CD14-positive monocyte (primary cell): ENCODE data around the gene C17orf50. TPM values are rescaled to one million over a fixed set of nuclear protein-coding genes. Genes with fewer than 3 reads are reported as not detected.

ENCODE experiments used
- DNase-seq, 3 donors: peaks; one replicate each; pipeline ENCODE4 v3.0.0-alpha.2; 2011 to 2022
- H2AFZ ChIP-seq: 2 replicates; pipeline ENCODE4 v1.6.0; 2012; ENCODE audit warnings: mild to moderate bottlenecking, low read depth, low read length, inconsistent platforms; ENCODE audit not compliant: insufficient read depth, poor library complexity, severe bottlenecking
- H3K27ac ChIP-seq, 2 donors: 1 replicate in 1 of 2; 2 replicates in 1 of 2; pipeline ENCODE4 v1.5.1; 2012 to 2013; ENCODE audit warnings: low read length in 2 of 2, control low read depth in 1 of 2, inconsistent platforms in 1 of 2, low read depth in 1 of 2, mild to moderate bottlenecking in 1 of 2
- H3K27me3 ChIP-seq, 2 donors: one replicate each; pipeline versions ENCODE4 v1.6.0 to v1.6.1; 2011 to 2013; ENCODE audit warnings: low read length in 2 of 2; ENCODE audit not compliant: control insufficient read depth in 2 of 2, insufficient read depth in 2 of 2
- H3K36me3 ChIP-seq, 2 donors: replicated peaks in 1 of 2; 1 replicate in 1 of 2; 2 replicates in 1 of 2; pipeline versions ENCODE4 v1.5.1 to v1.6.1; 2012 to 2013; ENCODE audit warnings: low read length in 2 of 2, control low read depth in 1 of 2, inconsistent platforms in 1 of 2, mild to moderate bottlenecking in 1 of 2; ENCODE audit not compliant: insufficient read depth in 2 of 2, control insufficient read depth in 1 of 2
- H3K4me1 ChIP-seq, 2 donors: 1 replicate in 1 of 2; 2 replicates in 1 of 2; pipeline versions ENCODE4 v1.5.1 to v1.6.1; 2012 to 2013; ENCODE audit warnings: low read length in 2 of 2, control low read depth in 1 of 2, inconsistent platforms in 1 of 2, mild to moderate bottlenecking in 1 of 2, moderate library complexity in 1 of 2; ENCODE audit not compliant: insufficient read depth in 2 of 2, control insufficient read depth in 1 of 2
- H3K4me2 ChIP-seq: replicated peaks from 2 replicates; pipeline ENCODE3; 2012; ENCODE audit warnings: low read length, moderate library complexity, mild to moderate bottlenecking; ENCODE audit not compliant: poor library complexity, severe bottlenecking; ENCODE audit errors: extremely low read depth
- H3K4me3 ChIP-seq, 3 experiments: fragments of 200-600 bp in 1 of 3; sonication (generic) in 1 of 3; replicated peaks in 1 of 3; 1 replicate in 2 of 3; 2 replicates in 1 of 3; pipeline ENCODE4 v1.5.1; 2011 to 2013; ENCODE audit warnings: low read length in 3 of 3, mild to moderate bottlenecking in 3 of 3, control low read depth in 2 of 3, low read depth in 2 of 3, inconsistent platforms in 1 of 3, moderate library complexity in 1 of 3
- H3K79me2 ChIP-seq: 2 replicates; pipeline ENCODE4 v1.6.0; 2012; ENCODE audit warnings: mild to moderate bottlenecking, control low read depth, inconsistent platforms, low read length, moderate library complexity; ENCODE audit not compliant: insufficient read depth
- H3K9ac ChIP-seq: 2 replicates; pipeline ENCODE4 v1.6.0; 2017; ENCODE audit warnings: low read length, mild to moderate bottlenecking; ENCODE audit not compliant: insufficient read depth, poor library complexity, severe bottlenecking
- H3K9me3 ChIP-seq, 2 donors: replicated peaks in 1 of 2; 1 replicate in 1 of 2; 2 replicates in 1 of 2; pipeline versions ENCODE4 v1.5.1 to v1.6.1; 2012 to 2013; ENCODE audit warnings: low read length in 2 of 2, control low read depth in 1 of 2; ENCODE audit not compliant: control insufficient read depth in 1 of 2, insufficient read depth in 1 of 2
- H4K20me1 ChIP-seq: 2 replicates; pipeline ENCODE4 v1.6.0; 2012; ENCODE audit warnings: mild to moderate bottlenecking, low read length, control low read depth, moderate library complexity; ENCODE audit not compliant: insufficient read depth
- H3K27ac Mint-ChIP-seq, 7 donors: one replicate each; pipeline ENCODE4 v1.8.0; 2020; ENCODE audit warnings: mild to moderate bottlenecking in 7 of 7, mixed read lengths in 7 of 7, moderate library complexity in 6 of 7, inconsistent platforms in 2 of 7
- H3K27me3 Mint-ChIP-seq, 3 donors: one replicate each; pipeline ENCODE4 v1.8.0; 2021 to 2022; ENCODE audit warnings: low read depth in 3 of 3, mild to moderate bottlenecking in 3 of 3, mixed read lengths in 3 of 3, moderate library complexity in 3 of 3, inconsistent platforms in 1 of 3
- H3K36me3 Mint-ChIP-seq, 2 donors: one replicate each; pipeline ENCODE4 v1.8.0; 2020; ENCODE audit warnings: mixed read lengths in 2 of 2, inconsistent platforms in 1 of 2, mild to moderate bottlenecking in 1 of 2
- H3K4me1 Mint-ChIP-seq: one replicate; pipeline ENCODE4 v1.8.0; 2020; ENCODE audit warnings: mild to moderate bottlenecking, mixed read lengths
- H3K4me3 Mint-ChIP-seq, 2 donors: one replicate each; pipeline ENCODE4 v1.8.0; 2020; ENCODE audit warnings: mild to moderate bottlenecking in 2 of 2, mixed read lengths in 2 of 2, moderate library complexity in 1 of 2
- H3K9me3 Mint-ChIP-seq, 7 donors: one replicate each; pipeline ENCODE4 v1.8.0; 2020 to 2022; ENCODE audit warnings: mixed read lengths in 7 of 7, mild to moderate bottlenecking in 6 of 7, moderate library complexity in 6 of 7, inconsistent platforms in 2 of 7
- WGBS: methylation state at CpG from one replicate; pipeline ENCODE4 v1.1.5; 2013; ENCODE audit warnings: missing lambda C conversion rate; ENCODE audit not compliant: insufficient coverage; 5-methylcytosine and 5-hydroxymethylcytosine counted together
- intact Hi-C, 2 donors: fragments of 100-400 bp; cut with micrococcal nuclease; formaldehyde crosslinking; loops; one replicate each; pipeline versions ENCODE4 v1.15.0 to v1.15.1; 2023
- polyA plus RNA-seq, 3 donors: library from polyadenylated mRNA; depleted of rRNA in 1 of 3; unstranded in 2 of 3; stranded (reverse) in 1 of 3; fragments of 300-500 nt in 2 of 3; fragments of >200 nt in 1 of 3; fragmentation: Illumina TruSeq in 2 of 3; gene quantifications; 1 replicate in 2 of 3; 2 replicates in 1 of 3; pipeline ENCODE4 v1.2.3, GENCODE V29; 2012 to 2021
- TF ChIP-seq, protein P1 (sequence below): fragments of 200-600 bp; IDR thresholded peaks from one replicate; pipeline ENCODE4 v1.8.0; 2022; ENCODE audit warnings: antibody characterized with exemption, mild to moderate bottlenecking

Gene C17orf50
- polyA plus RNA-seq, 3 donors: 0.23 TPM; not detected in 2

- H3K9me3 ChIP-seq: no peaks in the 10 kb centered on the region
- H3K79me2 ChIP-seq: no peaks in the 10 kb centered on the region
- no peak overlapping the region for H3K27ac Mint-ChIP-seq
- peaks cover 0 to 4% (median 2%) of the 10 kb centered on the region in 7 donors for H3K9me3 Mint-ChIP-seq
- H2AFZ ChIP-seq: peak overlapping the region; percentile 89
- intact Hi-C loops: loop anchor here (2.0 kb wide), 2 partner anchors 40 to 44 kb away; partner anchors contain the start of gene TAF15 (in 1 of the 2)
- DNase-seq: no peak
- peaks cover 21 to 31% (median 27%) of the 10 kb centered on the region in 3 donors for H3K27me3 Mint-ChIP-seq
- H3K9ac ChIP-seq: no peak overlapping the region
- peaks cover 9 to 13% of the 10 kb centered on the region in 2 donors for H3K4me1 ChIP-seq
- peak overlapping the region; percentile 83 to 97 for H3K4me3 Mint-ChIP-seq
- peaks cover 9% of the 10 kb centered on the region for H3K4me1 Mint-ChIP-seq
- no peak overlapping the region for H3K4me3 ChIP-seq
- H3K27ac ChIP-seq: no peak overlapping the region
- H3K27me3 ChIP-seq: peaks cover 3 to 17% of the 10 kb centered on the region in 2 donors
- H3K4me2 ChIP-seq: peak overlapping the region; percentile 92
- H3K36me3 Mint-ChIP-seq: no peaks in the 10 kb centered on the region
- no peaks in the 10 kb centered on the region for H3K36me3 ChIP-seq
- TF ChIP-seq, protein P1, sequence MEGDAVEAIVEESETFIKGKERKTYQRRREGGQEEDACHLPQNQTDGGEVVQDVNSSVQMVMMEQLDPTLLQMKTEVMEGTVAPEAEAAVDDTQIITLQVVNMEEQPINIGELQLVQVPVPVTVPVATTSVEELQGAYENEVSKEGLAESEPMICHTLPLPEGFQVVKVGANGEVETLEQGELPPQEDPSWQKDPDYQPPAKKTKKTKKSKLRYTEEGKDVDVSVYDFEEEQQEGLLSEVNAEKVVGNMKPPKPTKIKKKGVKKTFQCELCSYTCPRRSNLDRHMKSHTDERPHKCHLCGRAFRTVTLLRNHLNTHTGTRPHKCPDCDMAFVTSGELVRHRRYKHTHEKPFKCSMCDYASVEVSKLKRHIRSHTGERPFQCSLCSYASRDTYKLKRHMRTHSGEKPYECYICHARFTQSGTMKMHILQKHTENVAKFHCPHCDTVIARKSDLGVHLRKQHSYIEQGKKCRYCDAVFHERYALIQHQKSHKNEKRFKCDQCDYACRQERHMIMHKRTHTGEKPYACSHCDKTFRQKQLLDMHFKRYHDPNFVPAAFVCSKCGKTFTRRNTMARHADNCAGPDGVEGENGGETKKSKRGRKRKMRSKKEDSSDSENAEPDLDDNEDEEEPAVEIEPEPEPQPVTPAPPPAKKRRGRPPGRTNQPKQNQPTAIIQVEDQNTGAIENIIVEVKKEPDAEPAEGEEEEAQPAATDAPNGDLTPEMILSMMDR: no peak
- 92% methylated on average over 7 of the region's 11 CpGs for WGBS
- no peaks in the 10 kb centered on the region for H4K20me1 ChIP-seq
Observed at GRCh38 chr17:35765086-35765710, 4.5 kb downstream of the C17orf50 start.

GRCh38 chr17:35765756-35766488, 5.2 kb downstream of the C17orf50 start:
- no peak overlapping the region for H3K9ac ChIP-seq
- no peaks in the 10 kb centered on the region for H3K36me3 Mint-ChIP-seq
- H3K9me3 ChIP-seq: no peaks in the 10 kb centered on the region
- H4K20me1 ChIP-seq: no peaks in the 10 kb centered on the region
- H3K36me3 ChIP-seq: no peaks in the 10 kb centered on the region
- H3K27ac ChIP-seq: no peak overlapping the region
- H3K4me1 ChIP-seq: peaks cover 9 to 13% of the 10 kb centered on the region in 2 donors
- no peak overlapping the region for H3K4me2 ChIP-seq
- intact Hi-C loops: loop anchor here (2.0 kb wide), 2 partner anchors 39 to 43 kb away; partner anchors contain the start of gene TAF15 (in 1 of the 2)
- H2AFZ ChIP-seq: no peak overlapping the region
- DNase-seq: no peak
- H3K4me3 ChIP-seq: no peak overlapping the region
- H3K27me3 Mint-ChIP-seq: peaks cover 21 to 31% (median 27%) of the 10 kb centered on the region in 3 donors
- TF ChIP-seq, protein P1: no peak
- peaks cover 0 to 6% (median 2%) of the 10 kb centered on the region in 7 donors for H3K9me3 Mint-ChIP-seq
- H3K4me3 Mint-ChIP-seq: peak overlapping the region in 1 of 2 donors; percentile 24
- peaks cover 9% of the 10 kb centered on the region for H3K4me1 Mint-ChIP-seq
- H3K79me2 ChIP-seq: no peaks in the 10 kb centered on the region
- peak overlapping the region in 1 of 7 donors; percentile 41 for H3K27ac Mint-ChIP-seq
- WGBS: 98% methylated on average over 4 of the region's 8 CpGs
- peaks cover 3 to 17% of the 10 kb centered on the region in 2 donors for H3K27me3 ChIP-seq
